GM18526 (cell line): ENCODE results near the gene HNF4A.

Experiments used
- POLR2A ChIP-seq: IDR thresholded peaks from 3 replicates; pipeline ENCODE4 v1.6.1; 2011; ENCODE audit not compliant: insufficient read length; ENCODE audit errors: extremely low read depth

HNF4A gene

GRCh38 chr20:44364068-44364467 lies 8.6 kb downstream of the HNF4A start:
- no peak for TF ChIP-seq POLR2A

DNA sequence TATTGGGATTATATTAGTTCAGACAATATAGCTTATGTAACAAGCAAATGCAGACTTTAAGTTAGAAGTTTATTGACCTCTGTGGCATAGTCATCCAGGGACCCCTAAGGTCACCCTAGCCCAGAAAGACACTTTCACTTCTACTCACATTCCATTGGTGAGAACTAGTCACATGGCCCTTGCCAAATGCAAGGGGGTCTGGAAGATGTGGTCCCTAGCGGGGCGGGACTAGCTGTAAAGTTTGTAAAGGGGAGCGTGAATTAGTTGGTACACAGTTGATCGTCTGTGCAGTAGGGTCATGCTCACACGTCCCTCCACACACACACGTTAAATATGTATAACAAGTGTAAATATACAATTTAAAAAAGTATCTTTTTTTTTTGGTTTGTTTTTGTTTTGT lies 9.3 kb downstream of the HNF4A start:
- no peak for TF ChIP-seq POLR2A

GRCh38 chr20:44367746-44368145 lies 12.2 kb downstream of the HNF4A start:
- TF ChIP-seq POLR2A = no peak

- TF ChIP-seq POLR2A = no peak
These were observed 15.2 kb downstream of the HNF4A start for GRCh38 chr20:44370639-44371218.

DNA sequence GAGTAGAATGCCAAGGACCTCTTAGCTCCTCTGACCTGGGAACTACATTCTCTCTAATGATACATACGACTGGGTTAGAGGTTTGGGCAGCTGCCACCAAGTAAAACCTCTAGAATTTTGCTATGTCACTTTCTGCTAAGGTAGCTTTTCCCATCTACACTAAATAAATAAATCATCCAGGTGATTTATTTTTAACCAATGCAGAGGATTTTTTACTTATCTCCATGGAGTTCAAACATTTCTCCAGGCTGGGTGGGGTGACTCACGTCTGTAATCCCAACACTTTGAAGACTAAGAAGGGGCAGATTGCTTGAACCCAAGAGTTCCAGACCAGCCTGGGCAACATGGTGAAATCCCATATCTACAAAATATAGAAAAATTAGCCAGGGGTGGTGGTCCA lies 27.1 kb downstream of the HNF4A start:
- TF ChIP-seq POLR2A = no peak

DNA sequence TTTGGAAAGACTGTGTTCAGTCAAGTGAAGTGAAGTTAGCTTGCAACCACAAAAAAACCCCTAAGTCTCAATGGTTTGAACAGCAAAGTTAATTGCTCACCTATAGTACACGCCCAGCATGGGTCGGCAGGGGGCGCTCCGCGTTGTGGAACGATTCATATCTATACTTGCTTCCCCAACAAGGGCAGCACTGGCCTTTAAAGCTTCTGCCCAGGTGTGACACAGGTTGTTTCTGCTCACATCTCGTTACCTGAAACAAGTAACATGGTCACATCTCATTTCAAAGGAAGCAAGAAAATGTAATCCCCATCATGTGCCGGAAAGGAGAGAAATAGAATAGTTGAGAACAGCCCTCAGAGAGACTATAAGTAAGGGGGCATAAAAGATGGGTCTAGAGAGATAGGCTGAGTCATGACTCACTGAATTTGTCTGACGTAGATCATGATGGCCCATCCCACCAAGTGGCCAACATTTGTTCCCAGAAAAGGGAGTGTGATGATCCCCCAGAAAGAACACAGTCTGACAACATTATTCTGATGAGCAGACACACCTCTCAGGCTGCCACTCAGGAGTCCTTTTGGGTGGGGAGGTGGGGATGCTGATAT lies 29.0 kb downstream of the HNF4A start:
- TF ChIP-seq POLR2A = no peak

DNA sequence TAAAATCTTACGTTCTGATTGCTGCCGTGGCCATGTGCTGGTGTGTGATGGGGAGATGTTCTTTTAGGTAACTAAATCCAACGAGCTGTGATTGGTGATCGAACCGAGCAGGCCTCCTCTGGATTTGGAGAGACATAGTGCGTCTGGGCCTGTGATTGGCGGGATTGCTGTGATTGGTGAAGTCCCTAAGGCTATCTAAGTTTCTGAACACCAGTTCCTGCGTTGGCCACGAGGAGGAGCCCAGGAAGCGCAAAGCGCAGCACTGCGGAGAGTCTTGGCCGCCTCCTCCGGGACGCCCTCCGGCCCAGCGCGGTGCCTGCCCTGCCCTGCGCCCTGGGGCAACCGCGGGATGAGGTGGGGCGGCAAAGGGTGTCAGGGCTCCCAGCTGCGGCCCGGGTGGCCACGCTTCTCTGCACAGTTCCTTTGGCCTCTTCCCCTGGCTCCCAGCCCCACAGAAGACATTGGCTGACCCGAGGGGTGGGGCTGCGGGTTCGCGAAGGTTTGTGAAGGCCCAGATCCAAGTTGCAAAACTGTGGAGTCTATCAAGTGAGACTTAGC lies 33.0 kb downstream of the HNF4A start:
- no peak for TF ChIP-seq POLR2A

GRCh38 chr20:44389871-44390270 lies 34.4 kb downstream of the HNF4A start:
- TF ChIP-seq POLR2A = no peak

DNA sequence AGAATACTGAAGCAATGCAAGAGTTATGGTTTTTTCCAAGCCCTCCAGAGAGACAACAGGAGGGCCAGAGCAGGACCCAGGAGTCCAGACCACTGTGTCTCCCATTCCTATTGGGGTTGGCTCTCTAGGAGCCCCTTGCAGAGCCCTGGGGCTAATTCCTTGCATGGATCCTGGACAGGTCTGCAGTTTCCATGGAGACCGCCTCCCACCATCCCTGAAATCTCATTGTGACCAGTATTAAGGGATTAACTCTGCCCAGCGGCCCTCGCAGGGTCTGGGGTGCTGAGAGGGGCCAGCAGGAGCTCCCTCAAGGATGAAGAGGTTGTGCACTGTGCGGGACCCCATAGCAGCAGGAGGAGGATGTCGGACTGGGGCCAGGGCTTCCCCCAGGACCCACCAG lies 34.8 kb downstream of the HNF4A start:
- TF ChIP-seq POLR2A = no peak

DNA sequence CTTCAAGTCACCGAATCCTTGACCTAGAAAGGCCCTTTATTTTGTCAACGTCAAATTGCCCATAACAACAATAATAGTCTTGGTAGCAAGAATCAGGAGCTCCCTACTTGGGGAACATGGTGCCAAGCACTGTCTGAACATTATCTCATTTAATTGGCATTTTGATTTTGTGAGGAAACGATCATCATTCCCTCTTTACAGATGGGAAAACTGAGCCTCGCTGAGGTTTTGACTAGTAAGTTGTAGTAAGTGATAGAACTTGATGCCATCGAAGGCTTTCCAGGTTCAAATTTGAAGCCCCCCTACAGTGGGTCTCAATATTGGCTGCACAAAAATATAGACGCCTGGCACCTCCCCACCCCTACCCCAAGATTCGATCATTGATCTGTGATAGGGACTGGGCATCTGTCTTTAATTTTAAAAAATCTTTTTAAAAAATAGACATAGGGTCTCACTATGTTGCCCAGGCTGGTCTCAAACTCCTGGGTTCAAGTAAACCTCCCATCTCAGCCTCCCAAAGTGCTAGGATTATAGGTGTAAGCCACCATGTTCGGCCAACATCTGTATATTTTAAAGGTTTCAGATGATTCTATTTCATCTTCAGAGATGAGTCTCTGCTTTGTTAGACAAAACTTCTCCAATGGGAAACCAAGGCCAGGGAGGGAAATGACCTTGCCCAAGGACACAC lies 36.7 kb downstream of the HNF4A start:
- no peak for TF ChIP-seq POLR2A

- TF ChIP-seq POLR2A = no peak
These were observed 37.5 kb downstream of the HNF4A start for GRCh38 chr20:44392776-44393607.

- no peak for TF ChIP-seq POLR2A
These were observed 38.3 kb downstream of the HNF4A start for GRCh38 chr20:44393608-44394451.

- no peak for TF ChIP-seq POLR2A
These were observed 38.9 kb downstream of the HNF4A start for GRCh38 chr20:44394452-44394701.

- TF ChIP-seq POLR2A = no peak
These were observed 39.4 kb downstream of the HNF4A start for GRCh38 chr20:44394702-44395460.
